Activated CD8-positive, alpha-beta memory T cell treated with anti-CD3 and anti-CD28 coated beads for 36 hours (primary cell): ENCODE results near the gene LARP4B. TPM values are rescaled to one million over a fixed set of nuclear protein-coding genes. Genes with fewer than 3 reads are reported as not detected.

Experiments used
- CTCF ChIA-PET: fragments of 350-600 bp; sonication (Branson Sonifier 250); formaldehyde crosslinking; loops from one replicate; lab custom pipeline; 2021; ENCODE audit warnings: antibody characterized with exemption; lab: Charles Lee
- POLR2A ChIA-PET: fragments of 350-600 bp; sonication (Branson Sonifier 250); formaldehyde crosslinking; loops from one replicate; lab custom pipeline; 2021; ENCODE audit warnings: antibody characterized with exemption; lab: Charles Lee
- total RNA-seq, 2 experiments: library from RNA; stranded (reverse); gene quantifications; one replicate each; pipeline ENCODE4 v1.2.3, GENCODE V29; 2021

Gene LARP4B
- total RNA-seq, 2 experiments from 2014 or later, result 127 to 137 TPM

- CTCF ChIA-PET, result no interaction called here
- POLR2A ChIA-PET, result interaction anchor here (1.0 kb wide), 2 partner anchors 59 to 118 kb away, joined by 3 to 9 read pairs; partner anchors contain the start of gene IDI1
Observed at GRCh38 chr10:930625-931325, 730 bp downstream of the LARP4B start.

GRCh38 chr10:929960-930624 lies 1.4 kb downstream of the LARP4B start:
- CTCF ChIA-PET, result no interaction called here

DNA sequence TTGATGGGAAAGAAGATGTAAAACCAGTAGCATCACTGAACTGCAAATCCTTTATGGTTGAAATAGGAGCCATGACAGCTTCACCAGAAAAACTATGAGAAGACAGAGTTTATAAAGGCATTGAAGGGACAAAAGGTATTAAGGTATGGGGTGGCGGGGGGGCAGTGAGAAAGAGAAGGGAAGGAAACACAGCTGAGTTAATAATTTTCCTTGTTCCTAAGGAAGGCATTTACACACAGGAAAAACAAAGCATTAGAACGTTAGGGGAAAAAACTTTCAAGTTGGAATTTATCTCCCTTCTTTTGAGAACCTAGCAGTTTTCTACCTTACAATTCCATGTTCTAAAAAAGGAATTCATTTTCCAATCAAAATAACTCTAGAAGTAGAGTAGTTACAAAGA lies 4.4 kb downstream of the LARP4B start:
- CTCF ChIA-PET, result no interaction called here
- POLR2A ChIA-PET, result interaction anchor here (0.7 kb wide), 1 partner anchor 182 kb away, joined by 6 read pairs; no protein-coding TSS in a partner anchor

More at GRCh38 chr10:929960-930624, 1.4 kb downstream of the LARP4B start:
- POLR2A ChIA-PET, result interaction anchor here (0.6 to 1.0 kb wide), 2 partner anchors 59 to 120 kb away, joined by 3 to 9 read pairs; no protein-coding TSS in a partner anchor

- CTCF ChIA-PET, result interaction anchor here (1.4 kb wide), 1 partner anchor 10 kb away, joined by 3 read pairs; no protein-coding TSS in a partner anchor
- POLR2A ChIA-PET, result interaction anchor here (0.7 kb wide), 1 partner anchor 183 kb away, joined by 6 read pairs; no protein-coding TSS in a partner anchor
Observed at GRCh38 chr10:926075-926698, 5.3 kb downstream of the LARP4B start.

DNA sequence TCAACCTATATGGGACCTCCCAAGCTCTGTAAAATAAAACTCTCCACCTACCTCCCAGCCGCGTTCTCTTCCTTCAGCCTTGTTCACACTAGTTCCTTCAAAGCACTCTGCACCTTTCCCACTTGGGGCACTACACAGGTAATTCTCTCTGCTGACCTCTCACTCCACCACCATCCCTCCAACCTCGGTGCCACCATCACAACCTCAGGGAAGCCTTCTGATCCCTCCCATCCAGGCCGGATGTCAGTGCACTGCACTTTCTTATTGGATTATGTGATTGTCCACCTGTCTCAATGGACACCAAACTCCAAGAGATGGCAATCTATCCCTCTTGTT lies 7.0 kb downstream of the LARP4B start:
- ChIA-PET POLR2A (no interaction called here), CTCF (interaction anchor here (0.6 kb wide), 1 partner anchor 131 kb away, joined by 3 read pairs; no protein-coding TSS in a partner anchor)

- ChIA-PET CTCF (interaction anchor here (0.6 kb wide), 1 partner anchor 131 kb away, joined by 3 read pairs; no protein-coding TSS in a partner anchor), POLR2A (no interaction called here)
Observed at GRCh38 chr10:923844-924523, 7.5 kb downstream of the LARP4B start.

DNA sequence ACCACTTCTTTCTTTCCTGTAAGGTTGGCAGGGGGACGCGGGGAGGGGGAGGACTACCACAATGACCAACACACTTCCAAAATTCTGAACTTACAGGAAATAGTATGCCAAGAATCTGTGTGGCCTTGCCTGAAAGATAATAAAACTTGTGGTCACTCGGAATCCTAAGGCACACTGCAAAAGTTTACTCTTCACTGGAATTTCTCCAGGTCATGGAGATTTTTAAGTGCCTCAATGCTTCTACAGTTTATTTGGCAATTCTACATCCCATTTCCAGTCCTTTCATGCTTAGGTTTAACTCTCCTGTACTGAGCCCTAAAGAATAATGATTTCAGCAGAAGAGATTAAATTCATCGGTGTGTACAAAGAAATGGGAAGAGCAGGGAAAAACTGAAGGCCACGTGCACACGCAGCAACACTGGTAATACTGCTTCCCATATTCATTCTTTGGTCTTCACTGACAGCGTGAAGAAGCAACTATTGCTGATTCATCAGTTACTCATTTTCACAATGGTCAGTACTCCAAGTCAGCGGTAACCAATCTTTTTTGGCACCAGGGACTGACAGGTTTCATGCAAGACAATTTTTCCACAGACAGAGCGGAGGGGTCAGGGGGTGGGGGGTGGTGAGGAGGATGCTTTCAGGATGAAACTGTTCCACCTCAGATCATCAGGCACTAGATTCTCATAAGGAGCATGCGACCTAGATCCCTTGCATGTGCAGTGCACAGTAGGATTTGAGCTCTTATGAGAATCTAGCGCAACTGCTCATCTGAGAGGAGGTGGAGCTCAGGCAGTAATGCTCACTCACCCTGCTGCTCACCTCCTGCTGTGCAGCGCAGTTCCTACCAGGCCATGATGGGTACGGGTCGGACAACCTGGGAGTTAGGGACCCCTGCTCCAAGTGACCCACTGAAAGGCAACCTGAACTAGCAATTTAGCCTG lies 9.8 kb downstream of the LARP4B start:
- CTCF ChIA-PET, result no interaction called here
- POLR2A ChIA-PET, result no interaction called here

DNA sequence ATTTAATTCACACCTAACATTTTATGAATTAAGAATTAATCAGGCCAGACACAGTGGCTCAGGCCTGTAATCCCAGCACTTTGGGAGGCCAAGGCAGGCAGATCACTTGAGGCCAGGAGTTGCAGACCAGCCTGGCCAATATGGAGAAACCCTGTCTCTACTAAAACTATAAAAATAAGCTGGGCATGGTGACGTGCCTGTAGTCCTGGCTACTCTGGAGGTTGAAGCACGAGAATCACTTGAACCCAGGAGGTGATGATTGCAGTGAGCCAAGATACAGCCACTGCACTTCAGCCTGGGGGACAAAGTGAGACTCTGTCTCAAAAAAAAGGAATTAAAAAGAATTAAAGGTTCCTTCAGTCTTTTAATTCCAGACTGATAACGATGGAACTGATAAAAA lies 11.1 kb downstream of the LARP4B start:
- ChIA-PET CTCF (no interaction called here), POLR2A (no interaction called here)

DNA sequence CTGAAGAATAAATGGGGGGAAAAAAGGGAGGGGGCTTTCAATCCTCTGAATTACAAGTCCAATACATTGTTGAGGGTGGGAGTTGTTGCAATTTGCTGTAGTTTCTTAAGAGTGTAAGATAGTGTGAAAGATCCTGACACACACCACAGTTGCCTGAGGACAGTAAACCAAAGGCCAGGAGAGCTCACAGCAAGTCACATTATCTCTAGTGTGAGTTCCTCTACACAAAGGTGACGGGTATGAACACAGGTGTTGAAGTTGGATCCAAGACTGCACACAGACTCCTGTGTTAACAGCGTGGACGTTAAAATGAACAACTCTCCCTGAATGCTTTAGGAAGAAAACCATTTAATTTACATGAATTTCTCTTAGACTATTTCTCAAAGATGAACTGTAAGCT lies 12.0 kb downstream of the LARP4B start:
- ChIA-PET POLR2A (no interaction called here), CTCF (interaction anchor here (0.7 to 1.0 kb wide), 2 partner anchors 9 to 47 kb away, joined by 3 to 4 read pairs; no protein-coding TSS in a partner anchor)

DNA sequence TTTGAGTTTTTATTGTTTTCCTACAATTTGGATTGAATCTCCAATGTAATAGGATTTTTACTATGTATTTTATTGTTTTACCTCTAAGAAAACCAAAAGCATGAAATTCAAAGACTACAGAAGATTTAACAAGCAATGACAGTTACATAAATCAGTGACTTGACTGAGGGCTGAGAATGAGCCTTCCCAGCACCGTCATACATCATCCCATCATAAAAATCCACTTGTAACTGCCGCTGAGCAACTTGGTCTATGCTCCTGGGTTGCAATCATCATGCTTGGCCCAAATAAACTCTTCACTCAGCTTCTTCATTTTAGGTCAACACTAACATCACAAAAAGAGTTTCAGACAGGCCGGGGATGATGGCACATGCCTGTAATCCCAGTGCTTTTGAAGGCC lies 13.5 kb downstream of the LARP4B start:
- ChIA-PET POLR2A (no interaction called here), CTCF (no interaction called here)

GRCh38 chr10:917416-917720 lies 14.1 kb downstream of the LARP4B start:
- ChIA-PET CTCF (no interaction called here), POLR2A (no interaction called here)

GRCh38 chr10:916716-917415 lies 14.6 kb downstream of the LARP4B start:
- CTCF ChIA-PET, result no interaction called here
- POLR2A ChIA-PET, result no interaction called here

DNA sequence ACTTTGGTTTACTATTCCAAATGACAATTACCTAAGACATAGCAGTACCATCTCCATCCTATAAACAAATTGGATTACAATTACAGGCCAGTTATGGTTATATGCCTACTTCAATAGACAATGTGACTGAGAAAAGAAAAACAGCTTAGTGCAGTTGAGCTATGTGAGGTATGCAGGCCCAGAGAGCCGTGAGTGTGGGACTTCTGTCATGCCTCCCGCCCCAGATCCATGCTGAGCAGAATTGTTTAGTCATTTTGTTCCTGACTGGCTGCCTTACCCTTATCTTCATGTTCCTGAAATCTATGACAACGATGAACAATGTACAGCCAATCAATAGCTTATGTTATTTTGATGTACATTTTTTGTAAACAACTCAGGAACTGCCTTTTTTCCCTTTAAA lies 21.7 kb downstream of the LARP4B start:
- POLR2A ChIA-PET, result no interaction called here
- CTCF ChIA-PET, result interaction anchor here (0.9 kb wide), 1 partner anchor 10 kb away, joined by 4 read pairs; no protein-coding TSS in a partner anchor

DNA sequence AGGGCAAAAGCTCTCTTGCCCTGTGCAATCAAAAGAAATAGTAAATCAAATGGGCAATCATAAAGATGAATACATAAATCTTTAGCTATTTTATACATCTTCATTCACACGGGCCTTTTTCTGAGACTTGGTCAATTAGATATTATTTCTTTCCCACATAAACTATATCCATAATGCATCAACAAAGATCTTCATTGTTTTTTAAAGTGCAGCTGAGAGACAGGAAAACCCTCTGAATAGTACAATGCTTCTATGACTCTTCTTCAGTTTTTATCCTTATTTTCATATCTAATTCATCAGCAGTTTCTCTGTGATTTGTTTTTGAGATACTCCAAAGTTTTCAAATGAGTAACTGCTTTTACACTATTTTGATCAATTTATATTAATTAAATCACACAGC lies 25.5 kb downstream of the LARP4B start:
- POLR2A ChIA-PET, result no interaction called here
- CTCF ChIA-PET, result no interaction called here

DNA sequence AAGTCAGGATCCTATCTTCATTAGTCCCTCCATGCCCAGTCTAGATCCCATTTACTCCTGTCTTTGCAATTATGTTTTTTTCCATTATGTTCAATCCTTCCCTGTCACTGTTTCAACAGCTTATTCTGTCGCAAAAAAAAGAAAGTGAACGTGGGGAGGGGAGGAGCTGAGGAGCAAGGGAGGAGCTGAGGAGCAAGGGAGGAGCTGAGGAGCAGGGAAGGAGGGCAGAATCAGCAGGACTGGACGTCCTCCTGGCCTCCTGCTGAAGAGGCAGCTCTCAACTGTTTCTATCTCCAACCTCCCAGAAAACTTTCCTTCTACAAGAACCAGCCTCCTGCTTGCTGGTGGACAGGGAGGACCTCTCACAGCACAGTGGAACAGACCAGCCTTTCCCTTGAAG lies 26.0 kb downstream of the LARP4B start:
- POLR2A ChIA-PET, result interaction anchor here (0.6 kb wide), 1 partner anchor 37 kb away, joined by 6 read pairs; no protein-coding TSS in a partner anchor
- CTCF ChIA-PET, result no interaction called here

GRCh38 chr10:904403-904802 lies 27.1 kb downstream of the LARP4B start:
- POLR2A ChIA-PET, result no interaction called here
- CTCF ChIA-PET, result no interaction called here

DNA sequence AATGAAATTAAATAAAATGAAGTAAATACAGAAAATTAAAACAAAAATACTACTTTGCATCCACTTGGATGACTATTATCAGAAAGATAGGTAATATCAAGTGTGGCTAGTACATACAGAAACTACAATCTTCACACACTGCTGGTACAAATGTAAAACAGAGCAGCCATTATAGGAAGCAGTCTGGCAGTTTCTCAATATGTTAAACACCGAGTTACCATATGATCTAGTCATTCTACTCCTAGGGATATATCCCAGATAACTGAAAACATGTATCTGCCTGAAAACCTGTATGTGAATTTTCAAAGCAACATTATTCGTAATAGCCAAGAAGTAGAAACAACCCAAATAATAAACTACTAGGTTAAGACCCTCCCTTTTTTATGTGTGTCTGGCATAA lies 33.4 kb downstream of the LARP4B start:
- ChIA-PET POLR2A (no interaction called here), CTCF (no interaction called here)

- CTCF ChIA-PET, result no interaction called here
- POLR2A ChIA-PET, result no interaction called here
Observed at GRCh38 chr10:896982-897381, 34.5 kb downstream of the LARP4B start.
